GM19240 (cell line): ENCODE data around the gene SPNS3.

Source experiments
- DNase-seq: peaks from one replicate; pipeline ENCODE4 v3.0.0; 2011; ENCODE audit warnings: low spot score; ENCODE audit not compliant: insufficient read length

The SPNS3 gene

GRCh38 chr17:4487820-4488716 lies 54.3 kb downstream of the SPNS3 start:
- DNase-seq, result no peak

- DNase-seq, result no peak
Observed at GRCh38 chr17:4488989-4489595, 55.4 kb downstream of the SPNS3 start.

- no peak for DNase-seq
Observed at GRCh38 chr17:4490109-4490591, 56.4 kb downstream of the SPNS3 start.

- no peak for DNase-seq
Observed at GRCh38 chr17:4490637-4491061, 56.9 kb downstream of the SPNS3 start.

GRCh38 chr17:4492721-4493561 lies 59.2 kb downstream of the SPNS3 start:
- no peak for DNase-seq

GRCh38 chr17:4497101-4497824 lies 63.5 kb downstream of the SPNS3 start:
- peak; percentile 38 for DNase-seq

- DNase-seq, result peak; percentile 86
Observed at GRCh38 chr17:4498461-4499397, 65.0 kb downstream of the SPNS3 start, which contains the start of gene SPNS2. SPNS2 (plus strand) TSS chr17:4498881; CDS start chr17:4499048, 167 bp downstream.

- DNase-seq, result no peak
Observed at GRCh38 chr17:4499431-4500190, 65.9 kb downstream of the SPNS3 start.

GRCh38 chr17:4500191-4500571 lies 66.4 kb downstream of the SPNS3 start:
- DNase-seq, result no peak

GRCh38 chr17:4501295-4501949 lies 67.7 kb downstream of the SPNS3 start:
- no peak for DNase-seq

- no peak for DNase-seq
Observed at GRCh38 chr17:4502466-4503154, 68.9 kb downstream of the SPNS3 start.

GRCh38 chr17:4503283-4504025 lies 69.7 kb downstream of the SPNS3 start:
- DNase-seq, result no peak

- no peak for DNase-seq
Observed at GRCh38 chr17:4504188-4504587, 70.4 kb downstream of the SPNS3 start.

GRCh38 chr17:4505187-4505586 lies 71.4 kb downstream of the SPNS3 start:
- no peak for DNase-seq

- DNase-seq, result no peak
Observed at GRCh38 chr17:4506175-4506813, 72.6 kb downstream of the SPNS3 start.

GRCh38 chr17:4506892-4507291 lies 73.2 kb downstream of the SPNS3 start:
- DNase-seq, result no peak
